ENCODE measurements around the gene PNPLA5.

DNA sequence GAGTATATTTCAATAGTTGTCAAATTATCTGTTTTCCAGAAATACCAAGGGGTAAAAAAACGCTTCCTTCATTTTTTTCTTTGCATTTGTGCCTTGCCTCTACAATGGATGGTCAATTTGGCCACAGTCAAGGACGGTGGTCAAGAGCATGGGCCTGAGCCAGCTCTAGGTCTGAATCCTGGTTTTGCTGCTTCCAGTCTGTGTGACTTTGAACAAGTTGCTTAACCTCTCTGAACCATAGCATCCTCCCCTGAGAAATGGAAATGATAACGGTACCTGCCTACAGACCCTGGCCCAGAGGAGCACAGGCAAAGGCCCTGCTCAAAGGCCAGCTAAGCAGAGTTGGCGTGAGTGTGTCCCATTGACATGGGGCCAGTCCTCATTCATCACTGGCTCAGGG lies 3.1 kb downstream of the PNPLA5 start:
- TF ChIP-seq, protein P1, sequence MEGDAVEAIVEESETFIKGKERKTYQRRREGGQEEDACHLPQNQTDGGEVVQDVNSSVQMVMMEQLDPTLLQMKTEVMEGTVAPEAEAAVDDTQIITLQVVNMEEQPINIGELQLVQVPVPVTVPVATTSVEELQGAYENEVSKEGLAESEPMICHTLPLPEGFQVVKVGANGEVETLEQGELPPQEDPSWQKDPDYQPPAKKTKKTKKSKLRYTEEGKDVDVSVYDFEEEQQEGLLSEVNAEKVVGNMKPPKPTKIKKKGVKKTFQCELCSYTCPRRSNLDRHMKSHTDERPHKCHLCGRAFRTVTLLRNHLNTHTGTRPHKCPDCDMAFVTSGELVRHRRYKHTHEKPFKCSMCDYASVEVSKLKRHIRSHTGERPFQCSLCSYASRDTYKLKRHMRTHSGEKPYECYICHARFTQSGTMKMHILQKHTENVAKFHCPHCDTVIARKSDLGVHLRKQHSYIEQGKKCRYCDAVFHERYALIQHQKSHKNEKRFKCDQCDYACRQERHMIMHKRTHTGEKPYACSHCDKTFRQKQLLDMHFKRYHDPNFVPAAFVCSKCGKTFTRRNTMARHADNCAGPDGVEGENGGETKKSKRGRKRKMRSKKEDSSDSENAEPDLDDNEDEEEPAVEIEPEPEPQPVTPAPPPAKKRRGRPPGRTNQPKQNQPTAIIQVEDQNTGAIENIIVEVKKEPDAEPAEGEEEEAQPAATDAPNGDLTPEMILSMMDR (conservative IDR thresholded peaks at IDR 0.05; ENCODE audit: low read depth, low read length): no peak
- TF ChIP-seq EZH2 (IDR thresholded peaks at IDR 0.05; ENCODE audit: low read length, unreplicated experiment): no peak
